Smooth muscle cell (in vitro differentiated cells): ENCODE data around the gene SVOPL. TPM values are rescaled to one million over a fixed set of nuclear protein-coding genes. Genes with fewer than 3 reads are reported as not detected.

Source experiments
- DNase-seq: peaks from one replicate; lab custom pipeline; 2025; ENCODE audit not compliant: unreplicated experiment; lab: John Stamatoyannopoulos, UW
- H2AFZ ChIP-seq: fragments of 200-600 bp; sonication (generic); 2 replicates; pipeline ENCODE4 v1.6.0; 2016; ENCODE audit warnings: antibody characterized with exemption, low read depth, mild to moderate bottlenecking
- H3F3A ChIP-seq: fragments of 200-600 bp; sonication (generic); 2 replicates; pipeline ENCODE4 v1.6.0; 2017; ENCODE audit warnings: antibody characterized with exemption, low read depth
- H3K27ac ChIP-seq: fragments of 200-600 bp; sonication (generic); 2 replicates; pipeline ENCODE4 v1.5.1; 2016; ENCODE audit warnings: low read depth, mild to moderate bottlenecking
- H3K27me3 ChIP-seq: fragments of 200-600 bp; sonication (generic); 2 replicates; pipeline ENCODE4 v1.6.1; 2016; ENCODE audit warnings: low read depth, mild to moderate bottlenecking
- H3K36me3 ChIP-seq: fragments of 200-600 bp; sonication (generic); 2 replicates; pipeline ENCODE4 v1.5.1; 2016; ENCODE audit warnings: low read depth
- H3K4me1 ChIP-seq: fragments of 200-600 bp; sonication (generic); 2 replicates; pipeline ENCODE4 v1.5.1; 2016; ENCODE audit warnings: low read depth
- H3K4me2 ChIP-seq: fragments of 200-600 bp; sonication (generic); 2 replicates; pipeline ENCODE4 v1.6.0; 2016; ENCODE audit warnings: mild to moderate bottlenecking
- H3K4me3 ChIP-seq: fragments of 200-600 bp; sonication (generic); 2 replicates; pipeline ENCODE4 v1.5.1; 2016; ENCODE audit warnings: mild to moderate bottlenecking
- H3K79me2 ChIP-seq: fragments of 200-600 bp; sonication (generic); 2 replicates; pipeline ENCODE4 v1.6.0; 2016; ENCODE audit warnings: low read depth, mild to moderate bottlenecking
- H3K9ac ChIP-seq: fragments of 200-600 bp; sonication (generic); 2 replicates; pipeline ENCODE4 v1.6.0; 2016; ENCODE audit warnings: low read depth
- H3K9me3 ChIP-seq: fragments of 200-600 bp; sonication (generic); replicated peaks from 2 replicates; pipeline ENCODE4 v1.5.1; 2016; ENCODE audit warnings: low read depth
- H4K20me1 ChIP-seq: fragments of 200-600 bp; sonication (generic); 2 replicates; pipeline ENCODE4 v1.6.0; 2016; ENCODE audit warnings: low read depth
- WGBS: methylation state at CpG from one replicate; pipeline ENCODE4 v1.1.7; 2016; ENCODE audit warnings: low lambda C conversion rate; 5-methylcytosine and 5-hydroxymethylcytosine counted together
- polyA plus RNA-seq: library from polyadenylated mRNA; unstranded; fragments of >200 nt; fragmentation: Nextera tagmentation; extraction: Ambion mirVana; gene quantifications from 2 replicates; pipeline ENCODE4 v1.2.1, GENCODE V29; 2016
- total RNA-seq: library from RNA; depleted of rRNA; stranded (reverse); fragments of >200 nt; gene quantifications from 2 replicates; pipeline ENCODE4 v1.2.3, GENCODE V29; 2014
- TF ChIP-seq, protein P1 (sequence below): fragments of 200-600 bp; sonication (generic); IDR thresholded peaks from 2 replicates; pipeline ENCODE4 v1.5.1; 2017; ENCODE audit warnings: borderline replicate concordance, mild to moderate bottlenecking, antibody characterized with exemption; ENCODE audit not compliant: insufficient read depth, poor library complexity, severe bottlenecking

SVOPL gene
- total and polyA plus RNA-seq, 2 experiments from 2014 or later: not detected

- no peaks in the 10 kb centered on the region for H3K9me3 ChIP-seq
- H3K27ac ChIP-seq: no peak overlapping the region
- no peaks in the 10 kb centered on the region for H3K27me3 ChIP-seq
- H3K4me1 ChIP-seq: no peaks in the 10 kb centered on the region
- DNase-seq: no peak
- H4K20me1 ChIP-seq: no peaks in the 10 kb centered on the region
- TF ChIP-seq, protein P1, sequence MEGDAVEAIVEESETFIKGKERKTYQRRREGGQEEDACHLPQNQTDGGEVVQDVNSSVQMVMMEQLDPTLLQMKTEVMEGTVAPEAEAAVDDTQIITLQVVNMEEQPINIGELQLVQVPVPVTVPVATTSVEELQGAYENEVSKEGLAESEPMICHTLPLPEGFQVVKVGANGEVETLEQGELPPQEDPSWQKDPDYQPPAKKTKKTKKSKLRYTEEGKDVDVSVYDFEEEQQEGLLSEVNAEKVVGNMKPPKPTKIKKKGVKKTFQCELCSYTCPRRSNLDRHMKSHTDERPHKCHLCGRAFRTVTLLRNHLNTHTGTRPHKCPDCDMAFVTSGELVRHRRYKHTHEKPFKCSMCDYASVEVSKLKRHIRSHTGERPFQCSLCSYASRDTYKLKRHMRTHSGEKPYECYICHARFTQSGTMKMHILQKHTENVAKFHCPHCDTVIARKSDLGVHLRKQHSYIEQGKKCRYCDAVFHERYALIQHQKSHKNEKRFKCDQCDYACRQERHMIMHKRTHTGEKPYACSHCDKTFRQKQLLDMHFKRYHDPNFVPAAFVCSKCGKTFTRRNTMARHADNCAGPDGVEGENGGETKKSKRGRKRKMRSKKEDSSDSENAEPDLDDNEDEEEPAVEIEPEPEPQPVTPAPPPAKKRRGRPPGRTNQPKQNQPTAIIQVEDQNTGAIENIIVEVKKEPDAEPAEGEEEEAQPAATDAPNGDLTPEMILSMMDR: no peak
- H2AFZ ChIP-seq: no peak overlapping the region
- H3K4me2 ChIP-seq: peak overlapping the region; percentile 48
- H3K4me3 ChIP-seq: no peak overlapping the region
- H3K9ac ChIP-seq: no peak overlapping the region
- H3K36me3 ChIP-seq: no peaks in the 10 kb centered on the region
- H3F3A ChIP-seq: no peaks in the 10 kb centered on the region
- WGBS: 29% methylated on average over 3 of the region's 3 CpGs
- no peaks in the 10 kb centered on the region for H3K79me2 ChIP-seq
Observed at GRCh38 chr7:138625084-138625848, 75.9 kb downstream of the SVOPL start.

DNA sequence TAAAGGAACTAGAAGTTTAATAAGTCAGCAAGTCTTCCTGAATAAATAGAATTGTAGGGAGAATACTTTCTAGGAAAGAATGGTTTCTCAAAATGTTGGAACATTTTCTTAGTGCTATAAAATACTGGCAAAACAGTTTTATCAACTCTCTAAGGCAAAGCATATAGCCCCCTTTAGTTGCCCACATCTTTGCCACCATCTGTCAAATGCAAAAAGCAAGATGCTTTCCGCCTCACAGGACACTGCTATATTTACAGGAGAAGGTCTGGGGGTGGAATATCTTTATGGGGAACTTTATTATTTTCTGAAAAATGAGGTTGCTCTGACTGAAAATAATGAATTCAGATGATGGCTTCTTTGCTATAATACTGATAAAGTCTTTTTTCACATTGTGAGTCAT, 78.3 kb downstream of the SVOPL start:
- no peaks in the 10 kb centered on the region for H4K20me1 ChIP-seq
- H3K4me3 ChIP-seq: no peak overlapping the region
- no peak overlapping the region for H2AFZ ChIP-seq
- no peaks in the 10 kb centered on the region for H3K9me3 ChIP-seq
- no peaks in the 10 kb centered on the region for H3F3A ChIP-seq
- no peak overlapping the region for H3K27ac ChIP-seq
- WGBS: 91% methylated on average over 1 of the region's 1 CpG
- TF ChIP-seq, protein P1: no peak
- no peaks in the 10 kb centered on the region for H3K79me2 ChIP-seq
- no peak overlapping the region for H3K4me2 ChIP-seq
- H3K27me3 ChIP-seq: no peaks in the 10 kb centered on the region
- no peaks in the 10 kb centered on the region for H3K36me3 ChIP-seq
- no peak overlapping the region for H3K9ac ChIP-seq
- H3K4me1 ChIP-seq: no peaks in the 10 kb centered on the region
- no peak for DNase-seq

DNA sequence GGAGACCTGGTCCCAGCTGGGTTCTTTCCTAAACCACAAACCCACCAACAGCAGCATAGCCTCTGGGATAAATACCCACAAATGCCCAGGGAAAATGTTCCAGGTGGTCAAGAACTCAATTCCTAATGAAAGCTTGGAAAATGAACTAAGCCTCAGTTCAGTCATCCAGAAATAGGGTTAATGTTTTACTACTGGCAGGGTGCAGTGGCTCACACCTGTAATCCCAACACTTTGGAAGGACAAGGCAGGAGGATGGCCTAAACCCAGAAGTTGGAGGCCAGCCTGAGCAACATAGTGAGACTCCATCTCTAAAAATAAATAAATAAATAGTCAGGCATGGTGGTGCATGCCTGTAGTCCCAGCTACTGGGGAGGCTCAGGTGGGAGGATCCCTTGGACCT, 82.2 kb downstream of the SVOPL start:
- H3K9me3 ChIP-seq: no peaks in the 10 kb centered on the region
- H3K27ac ChIP-seq: no peak overlapping the region
- no peaks in the 10 kb centered on the region for H3K79me2 ChIP-seq
- TF ChIP-seq, protein P1: no peak
- no peak overlapping the region for H2AFZ ChIP-seq
- H4K20me1 ChIP-seq: no peaks in the 10 kb centered on the region
- H3K9ac ChIP-seq: no peak overlapping the region
- no peak overlapping the region for H3K4me2 ChIP-seq
- H3K36me3 ChIP-seq: no peaks in the 10 kb centered on the region
- H3K4me1 ChIP-seq: no peaks in the 10 kb centered on the region
- H3K4me3 ChIP-seq: no peak overlapping the region
- DNase-seq: no peak
- no peaks in the 10 kb centered on the region for H3K27me3 ChIP-seq
- no peaks in the 10 kb centered on the region for H3F3A ChIP-seq

GRCh38 chr7:138618506-138618905, 82.7 kb downstream of the SVOPL start:
- no peak for DNase-seq
- WGBS: 98% methylated on average over 10 of the region's 10 CpGs

More at GRCh38 chr7:138618506-138618905, 82.7 kb downstream of the SVOPL start:
- H3K4me2 ChIP-seq: no peak overlapping the region
- TF ChIP-seq, protein P1: no peak
- H3K4me3 ChIP-seq: no peak overlapping the region
- no peaks in the 10 kb centered on the region for H3K36me3 ChIP-seq
- no peaks in the 10 kb centered on the region for H3K79me2 ChIP-seq
- H3K9me3 ChIP-seq: no peaks in the 10 kb centered on the region
- no peaks in the 10 kb centered on the region for H3K4me1 ChIP-seq
- H4K20me1 ChIP-seq: no peaks in the 10 kb centered on the region
- H2AFZ ChIP-seq: no peak overlapping the region
- no peaks in the 10 kb centered on the region for H3F3A ChIP-seq
- H3K27ac ChIP-seq: no peak overlapping the region
- no peaks in the 10 kb centered on the region for H3K27me3 ChIP-seq
- H3K9ac ChIP-seq: no peak overlapping the region
